Measurements from ENCODE around the gene CYB561D1.
A peak's percentile ranks its signal among the peaks of the same experiment; 100 is the strongest.

The CYB561D1 gene

DNA sequence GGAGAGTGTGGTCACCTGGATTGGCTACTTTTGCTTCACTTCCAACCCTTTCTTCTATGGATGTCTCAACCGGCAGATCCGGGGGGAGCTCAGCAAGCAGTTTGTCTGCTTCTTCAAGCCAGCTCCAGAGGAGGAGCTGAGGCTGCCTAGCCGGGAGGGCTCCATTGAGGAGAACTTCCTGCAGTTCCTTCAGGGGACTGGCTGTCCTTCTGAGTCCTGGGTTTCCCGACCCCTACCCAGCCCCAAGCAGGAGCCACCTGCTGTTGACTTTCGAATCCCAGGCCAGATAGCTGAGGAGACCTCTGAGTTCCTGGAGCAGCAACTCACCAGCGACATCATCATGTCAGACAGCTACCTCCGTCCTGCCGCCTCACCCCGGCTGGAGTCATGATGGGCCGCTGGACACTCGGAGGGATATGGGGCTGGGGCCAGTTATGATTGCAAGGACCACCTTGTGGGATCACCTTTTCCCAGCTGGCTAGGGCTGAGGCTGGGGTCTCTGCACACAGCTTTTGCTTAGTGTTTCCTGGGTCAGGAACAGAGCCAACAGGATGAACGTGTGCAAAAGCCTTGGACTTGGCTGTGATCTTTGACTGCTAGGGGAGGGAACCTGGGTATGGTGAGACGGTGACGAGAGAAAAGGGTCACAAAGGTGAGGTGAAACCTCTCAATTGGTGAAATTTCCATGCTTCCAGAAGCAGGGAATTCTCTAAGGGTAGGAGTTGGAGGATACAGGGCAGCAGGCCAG lies 50.3 kb downstream of the CYB561D1 start (continued):
- TF ChIP-seq POU6F1 (CRISPR knock-in tag; IDR thresholded peaks at IDR 0.05; ENCODE audit: borderline replicate concordance, low read depth), result no peak
- no peak for TF ChIP-seq ZFP3 (CRISPR knock-in tag; IDR thresholded peaks at IDR 0.05)
- no peak for TF ChIP-seq CSDC2 (CRISPR knock-in tag; IDR thresholded peaks at IDR 0.05)

DNA sequence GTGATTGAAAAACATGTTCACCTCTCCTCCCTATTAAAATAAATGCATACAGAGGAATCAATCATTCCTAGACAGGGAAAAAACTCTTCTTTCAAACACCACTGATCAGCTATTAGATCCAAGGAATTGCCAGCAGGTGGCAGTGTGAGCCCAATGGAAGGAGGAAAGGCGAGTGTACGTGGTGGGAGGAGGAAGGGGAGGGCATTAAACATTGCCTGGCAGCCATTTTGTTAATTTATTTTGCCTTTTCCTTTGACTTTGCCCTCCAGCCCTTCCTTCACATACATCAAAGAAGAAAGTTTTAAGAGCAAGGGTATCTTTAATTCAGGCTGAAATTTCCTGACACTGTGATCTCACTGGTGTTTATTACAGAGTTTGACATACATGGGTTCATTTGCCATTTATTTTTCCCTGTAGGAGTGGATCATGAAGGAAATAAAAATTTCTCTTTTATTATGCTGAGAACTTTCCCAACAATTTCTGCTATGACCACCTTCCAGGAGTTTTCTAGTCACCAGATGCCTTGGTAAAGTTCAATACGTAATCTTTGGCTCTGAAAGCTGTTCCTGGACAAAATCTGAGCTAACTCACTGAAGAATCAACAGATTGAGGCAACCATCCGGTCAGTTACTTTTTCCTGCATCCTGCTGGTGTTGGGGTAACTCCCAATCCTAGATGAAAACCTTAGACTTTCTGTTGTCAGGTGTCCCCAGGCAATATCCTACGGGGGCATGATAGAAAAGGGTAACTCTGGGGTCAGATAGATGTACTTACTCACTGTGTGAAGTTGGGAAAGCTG lies 52.6 kb downstream of the CYB561D1 start:
- TF ChIP-seq CSDC2 (CRISPR knock-in tag; IDR thresholded peaks at IDR 0.05) (0 out of 2 replicates have a peak, but pooled peaks have one; percentile 19), GLIS3 (CRISPR knock-in tag; IDR thresholded peaks at IDR 0.05) (no peak)
- peak; percentile 73 for ATAC-seq

- peak; percentile 24 for ATAC-seq
These were observed 53.8 kb downstream of the CYB561D1 start for GRCh38 chr1:109547463-109548320.

DNA sequence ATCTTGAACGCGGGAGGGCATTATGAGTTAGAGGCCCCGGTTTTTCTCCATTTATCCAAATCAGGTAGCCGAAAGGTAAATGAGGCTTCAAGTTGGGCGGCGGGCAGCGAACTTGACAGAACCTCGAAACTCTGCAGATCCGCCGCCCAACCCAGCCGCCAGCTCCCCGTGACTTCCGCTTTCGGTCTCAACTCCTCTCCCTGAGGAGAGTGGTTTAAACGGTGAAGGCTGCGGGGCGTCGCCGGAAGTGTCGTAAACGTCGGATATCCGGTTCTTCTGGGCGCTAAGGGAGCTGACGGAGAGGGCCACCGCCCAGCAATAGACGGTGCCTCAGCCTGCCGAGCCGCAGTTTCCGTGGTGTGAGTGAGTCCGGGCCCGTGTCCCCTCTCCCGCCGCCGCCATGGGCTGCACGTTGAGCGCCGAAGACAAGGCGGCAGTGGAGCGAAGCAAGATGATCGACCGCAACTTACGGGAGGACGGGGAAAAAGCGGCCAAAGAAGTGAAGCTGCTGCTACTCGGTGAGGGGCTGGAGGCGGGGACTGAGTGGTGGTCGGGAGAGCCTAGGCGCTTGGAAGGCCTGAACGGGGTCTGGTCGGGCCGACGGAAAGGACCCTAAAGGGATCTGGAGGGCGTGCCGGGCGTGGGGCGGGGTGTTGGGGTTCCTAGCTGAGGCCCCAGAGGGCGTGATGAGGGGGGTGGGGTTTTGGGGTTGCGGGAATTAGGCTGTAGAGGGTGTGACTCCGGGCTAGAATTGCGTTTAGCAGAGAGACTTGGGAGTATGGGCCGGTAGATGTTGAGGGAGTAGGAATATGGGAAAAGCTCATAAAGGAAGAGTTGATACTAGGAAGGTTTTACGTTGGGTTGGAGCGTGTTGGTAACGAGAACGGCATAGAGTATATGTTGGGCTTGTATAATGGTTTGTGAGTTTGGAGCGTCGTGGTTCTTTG lies 54.7 kb downstream of the CYB561D1 start, which contains the start of gene GNAI3:
TSS of gene GNAI3 (plus strand) at position 295 of the 947 bp plus-strand sequence. CDS start at position 401, 106 bp downstream.
- ATAC-seq, result peak; percentile 95
- TF ChIP-seq TSHZ2 (CRISPR knock-in tag; IDR thresholded peaks at IDR 0.05) (0 out of 2 replicates have a peak, but pooled peaks have one; percentile 5), PATZ1 (CRISPR knock-in tag; IDR thresholded peaks at IDR 0.05; ENCODE audit: borderline replicate concordance) (no peak), ISL1 (CRISPR knock-in tag; IDR thresholded peaks at IDR 0.05) (no peak), CSDC2 (CRISPR knock-in tag; IDR thresholded peaks at IDR 0.05) (no peak)

More at GRCh38 chr1:109547463-109548320, 53.8 kb downstream of the CYB561D1 start:
- TF ChIP-seq ZNF565 (CRISPR knock-in tag; conservative IDR thresholded peaks at IDR 0.05; ENCODE audit: low read depth) (no peak), TSHZ2 (CRISPR knock-in tag; IDR thresholded peaks at IDR 0.05) (no peak), OSR1 (CRISPR knock-in tag; IDR thresholded peaks at IDR 0.05) (no peak), ZNF8 (CRISPR knock-in tag; IDR thresholded peaks at IDR 0.05) (no peak), CSDC2 (CRISPR knock-in tag; IDR thresholded peaks at IDR 0.05) (no peak), ZNF70 (CRISPR knock-in tag; IDR thresholded peaks at IDR 0.05) (no peak), BACH2 (CRISPR knock-in tag; IDR thresholded peaks at IDR 0.05; ENCODE audit: borderline replicate concordance) (no peak), PPARA (CRISPR knock-in tag; IDR thresholded peaks at IDR 0.05; ENCODE audit: borderline replicate concordance) (no peak), ARNTL (CRISPR knock-in tag; IDR thresholded peaks at IDR 0.05; ENCODE audit: borderline replicate concordance, low read depth) (no peak), TOX (CRISPR knock-in tag; IDR thresholded peaks at IDR 0.05; ENCODE audit: borderline replicate concordance) (no peak), ZFP3 (CRISPR knock-in tag; IDR thresholded peaks at IDR 0.05) (no peak), ZC3H10 (CRISPR knock-in tag; IDR thresholded peaks at IDR 0.05) (no peak), RARB (CRISPR knock-in tag; IDR thresholded peaks at IDR 0.05) (no peak), CREB5 (CRISPR knock-in tag; IDR thresholded peaks at IDR 0.05; ENCODE audit: low read depth) (no peak)

Measured in SK-N-SH treated with all-trans-retinoic acid at 6 μM for 48 hours (cell line).